ENCODE results near the gene LENG8.

GRCh38 chr19:54405628-54406027 lies 43.4 kb upstream of the LENG8 start:
- TF ChIP-seq ZNF324 (tag by site-specific recombination; IDR thresholded peaks at IDR 0.05) (no peak), GLI2 (tag by site-specific recombination; IDR thresholded peaks at IDR 0.05; ENCODE audit: borderline replicate concordance, low read depth) (no peak), KLF9 (tag by site-specific recombination; IDR thresholded peaks at IDR 0.05; ENCODE audit: low read depth) (no peak), ZSCAN30 (tag by site-specific recombination; IDR thresholded peaks at IDR 0.05) (no peak), ZNF274 (IDR thresholded peaks at IDR 0.05; ENCODE audit: low read length) (no peak), ZNF274 (tag by site-specific recombination; IDR thresholded peaks at IDR 0.05; ENCODE audit: borderline replicate concordance) (no peak), ZBTB21 (tag by site-specific recombination; IDR thresholded peaks at IDR 0.05) (no peak), REST (tag by site-specific recombination; IDR thresholded peaks at IDR 0.05) (no peak), HOXA7 (CRISPR knock-in tag; IDR thresholded peaks at IDR 0.05; ENCODE audit: borderline replicate concordance) (no peak), SP2 (tag by site-specific recombination; IDR thresholded peaks at IDR 0.05) (no peak)
- TF ChIP-seq, protein P1, sequence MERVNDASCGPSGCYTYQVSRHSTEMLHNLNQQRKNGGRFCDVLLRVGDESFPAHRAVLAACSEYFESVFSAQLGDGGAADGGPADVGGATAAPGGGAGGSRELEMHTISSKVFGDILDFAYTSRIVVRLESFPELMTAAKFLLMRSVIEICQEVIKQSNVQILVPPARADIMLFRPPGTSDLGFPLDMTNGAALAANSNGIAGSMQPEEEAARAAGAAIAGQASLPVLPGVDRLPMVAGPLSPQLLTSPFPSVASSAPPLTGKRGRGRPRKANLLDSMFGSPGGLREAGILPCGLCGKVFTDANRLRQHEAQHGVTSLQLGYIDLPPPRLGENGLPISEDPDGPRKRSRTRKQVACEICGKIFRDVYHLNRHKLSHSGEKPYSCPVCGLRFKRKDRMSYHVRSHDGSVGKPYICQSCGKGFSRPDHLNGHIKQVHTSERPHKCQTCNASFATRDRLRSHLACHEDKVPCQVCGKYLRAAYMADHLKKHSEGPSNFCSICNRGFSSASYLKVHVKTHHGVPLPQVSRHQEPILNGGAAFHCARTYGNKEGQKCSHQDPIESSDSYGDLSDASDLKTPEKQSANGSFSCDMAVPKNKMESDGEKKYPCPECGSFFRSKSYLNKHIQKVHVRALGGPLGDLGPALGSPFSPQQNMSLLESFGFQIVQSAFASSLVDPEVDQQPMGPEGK (tag by site-specific recombination; IDR thresholded peaks at IDR 0.05): no peak
- TF ChIP-seq, protein P2, sequence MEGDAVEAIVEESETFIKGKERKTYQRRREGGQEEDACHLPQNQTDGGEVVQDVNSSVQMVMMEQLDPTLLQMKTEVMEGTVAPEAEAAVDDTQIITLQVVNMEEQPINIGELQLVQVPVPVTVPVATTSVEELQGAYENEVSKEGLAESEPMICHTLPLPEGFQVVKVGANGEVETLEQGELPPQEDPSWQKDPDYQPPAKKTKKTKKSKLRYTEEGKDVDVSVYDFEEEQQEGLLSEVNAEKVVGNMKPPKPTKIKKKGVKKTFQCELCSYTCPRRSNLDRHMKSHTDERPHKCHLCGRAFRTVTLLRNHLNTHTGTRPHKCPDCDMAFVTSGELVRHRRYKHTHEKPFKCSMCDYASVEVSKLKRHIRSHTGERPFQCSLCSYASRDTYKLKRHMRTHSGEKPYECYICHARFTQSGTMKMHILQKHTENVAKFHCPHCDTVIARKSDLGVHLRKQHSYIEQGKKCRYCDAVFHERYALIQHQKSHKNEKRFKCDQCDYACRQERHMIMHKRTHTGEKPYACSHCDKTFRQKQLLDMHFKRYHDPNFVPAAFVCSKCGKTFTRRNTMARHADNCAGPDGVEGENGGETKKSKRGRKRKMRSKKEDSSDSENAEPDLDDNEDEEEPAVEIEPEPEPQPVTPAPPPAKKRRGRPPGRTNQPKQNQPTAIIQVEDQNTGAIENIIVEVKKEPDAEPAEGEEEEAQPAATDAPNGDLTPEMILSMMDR (tag by site-specific recombination; IDR thresholded peaks at IDR 0.05): no peak
- TF ChIP-seq, protein P3, sequence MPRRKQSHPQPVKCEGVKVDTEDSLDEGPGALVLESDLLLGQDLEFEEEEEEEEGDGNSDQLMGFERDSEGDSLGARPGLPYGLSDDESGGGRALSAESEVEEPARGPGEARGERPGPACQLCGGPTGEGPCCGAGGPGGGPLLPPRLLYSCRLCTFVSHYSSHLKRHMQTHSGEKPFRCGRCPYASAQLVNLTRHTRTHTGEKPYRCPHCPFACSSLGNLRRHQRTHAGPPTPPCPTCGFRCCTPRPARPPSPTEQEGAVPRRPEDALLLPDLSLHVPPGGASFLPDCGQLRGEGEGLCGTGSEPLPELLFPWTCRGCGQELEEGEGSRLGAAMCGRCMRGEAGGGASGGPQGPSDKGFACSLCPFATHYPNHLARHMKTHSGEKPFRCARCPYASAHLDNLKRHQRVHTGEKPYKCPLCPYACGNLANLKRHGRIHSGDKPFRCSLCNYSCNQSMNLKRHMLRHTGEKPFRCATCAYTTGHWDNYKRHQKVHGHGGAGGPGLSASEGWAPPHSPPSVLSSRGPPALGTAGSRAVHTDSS (tag by site-specific recombination; IDR thresholded peaks at IDR 0.05): no peak

Data from HEK293 (cell line).